Mesothelial cell of epicardium (in vitro differentiated cells): ENCODE results near the gene SLC39A1. TPM values are rescaled to one million over a fixed set of nuclear protein-coding genes. Genes with fewer than 3 reads are reported as not detected.
A peak's percentile ranks its signal among the peaks of the same experiment; 100 is the strongest.

ENCODE experiments used
- DNase-seq, 2 experiments: peaks; one replicate each; pipeline ENCODE4 v3.0.0; 2021; ENCODE audit warnings: low spot score in 2 of 2; ENCODE audit not compliant: unreplicated experiment in 2 of 2
- H3K27ac Mint-ChIP-seq: 2 replicates; pipeline ENCODE4 v1.8.0; 2021; ENCODE audit warnings: mixed read lengths
- H3K27me3 Mint-ChIP-seq: 2 replicates; pipeline ENCODE4 v1.8.0; 2021; ENCODE audit warnings: low read depth, mixed read lengths
- H3K36me3 Mint-ChIP-seq: 2 replicates; pipeline ENCODE4 v1.8.0; 2021; ENCODE audit warnings: mixed read lengths
- H3K4me1 Mint-ChIP-seq: 2 replicates; pipeline ENCODE4 v1.8.0; 2021; ENCODE audit warnings: mixed read lengths
- H3K4me3 Mint-ChIP-seq: 2 replicates; pipeline ENCODE4 v1.8.0; 2021; ENCODE audit warnings: mild to moderate bottlenecking, moderate library complexity, mixed read lengths
- H3K9me3 Mint-ChIP-seq: 2 replicates; pipeline ENCODE4 v1.8.0; 2021; ENCODE audit warnings: mixed read lengths
- total RNA-seq: library from RNA; stranded (reverse); gene quantifications from 3 replicates; pipeline ENCODE4 v1.2.1, GENCODE V29; 2021
- TF ChIP-seq, protein P1 (sequence below): fragments of 200-600 bp; sonication (generic); IDR thresholded peaks from one replicate; pipeline ENCODE4 v1.5.0; 2021; ENCODE audit warnings: antibody characterized with exemption; ENCODE audit not compliant: unreplicated experiment

The SLC39A1 gene
- total RNA-seq, 1 donor from 2014 or later, result 73.3 TPM

DNA sequence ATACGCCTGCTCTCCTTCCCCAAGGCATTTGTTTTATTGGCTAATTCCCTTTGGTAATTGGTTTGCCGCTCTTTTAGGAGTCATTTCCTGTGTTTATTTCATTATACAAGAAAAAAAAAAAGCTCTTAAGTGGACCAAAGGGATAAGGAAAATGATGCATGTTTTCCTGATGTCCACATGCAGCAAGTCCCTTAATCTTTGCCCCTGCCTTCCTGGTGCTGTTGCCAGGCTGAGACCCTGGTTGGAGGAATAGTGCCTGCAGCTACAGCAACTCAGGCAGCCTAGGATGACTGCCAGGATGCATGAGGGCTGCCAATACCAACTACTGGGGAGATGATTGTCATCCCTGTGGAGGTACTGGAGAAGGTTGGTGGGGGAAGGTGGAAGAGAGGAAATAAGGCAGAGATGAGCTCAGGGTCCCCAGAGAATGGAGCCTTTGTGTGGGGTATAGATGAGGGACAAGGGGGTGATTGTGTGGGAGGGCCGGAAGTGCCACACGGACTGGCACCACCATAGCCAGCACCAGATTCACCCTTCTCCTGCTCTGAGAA is 34.5 kb downstream of the SLC39A1 start:
- DNase-seq, result no peak
- Mint-ChIP-seq H3K4me1 (peaks cover under 1% of the 10 kb centered on the region), H3K27ac (no peak overlapping the region), H3K36me3 (peaks cover 6% of the 10 kb centered on the region), H3K9me3 (no peaks in the 10 kb centered on the region), H3K4me3 (no peak overlapping the region), H3K27me3 (no peaks in the 10 kb centered on the region)
- TF ChIP-seq, protein P1, sequence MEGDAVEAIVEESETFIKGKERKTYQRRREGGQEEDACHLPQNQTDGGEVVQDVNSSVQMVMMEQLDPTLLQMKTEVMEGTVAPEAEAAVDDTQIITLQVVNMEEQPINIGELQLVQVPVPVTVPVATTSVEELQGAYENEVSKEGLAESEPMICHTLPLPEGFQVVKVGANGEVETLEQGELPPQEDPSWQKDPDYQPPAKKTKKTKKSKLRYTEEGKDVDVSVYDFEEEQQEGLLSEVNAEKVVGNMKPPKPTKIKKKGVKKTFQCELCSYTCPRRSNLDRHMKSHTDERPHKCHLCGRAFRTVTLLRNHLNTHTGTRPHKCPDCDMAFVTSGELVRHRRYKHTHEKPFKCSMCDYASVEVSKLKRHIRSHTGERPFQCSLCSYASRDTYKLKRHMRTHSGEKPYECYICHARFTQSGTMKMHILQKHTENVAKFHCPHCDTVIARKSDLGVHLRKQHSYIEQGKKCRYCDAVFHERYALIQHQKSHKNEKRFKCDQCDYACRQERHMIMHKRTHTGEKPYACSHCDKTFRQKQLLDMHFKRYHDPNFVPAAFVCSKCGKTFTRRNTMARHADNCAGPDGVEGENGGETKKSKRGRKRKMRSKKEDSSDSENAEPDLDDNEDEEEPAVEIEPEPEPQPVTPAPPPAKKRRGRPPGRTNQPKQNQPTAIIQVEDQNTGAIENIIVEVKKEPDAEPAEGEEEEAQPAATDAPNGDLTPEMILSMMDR, result no peak

DNA sequence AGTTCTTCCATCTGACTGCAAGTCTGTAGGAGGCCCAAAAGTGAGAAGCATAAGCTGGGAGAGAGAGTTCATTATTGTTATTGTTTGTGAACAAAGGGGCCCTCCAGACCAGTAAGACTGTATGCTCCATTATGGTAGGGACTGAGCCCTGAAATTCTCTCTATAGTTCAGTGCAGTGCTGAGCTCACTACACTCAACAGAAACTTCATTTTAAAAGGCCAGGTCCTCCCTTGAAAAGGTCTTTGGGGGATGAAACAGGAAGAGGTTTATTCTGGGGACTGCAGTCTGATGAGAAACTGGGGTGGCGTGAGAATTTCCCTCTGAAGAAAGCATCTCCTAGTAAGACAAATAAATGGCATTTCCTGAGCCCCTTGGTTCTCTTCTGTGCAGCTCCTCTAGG is 35.1 kb downstream of the SLC39A1 start:
- DNase-seq, result no peak
- no peaks in the 10 kb centered on the region for H3K27me3 Mint-ChIP-seq
- TF ChIP-seq, protein P1, result no peak
- peaks cover 5% of the 10 kb centered on the region for H3K4me1 Mint-ChIP-seq
- H3K36me3 Mint-ChIP-seq, result peaks cover 4% of the 10 kb centered on the region
- H3K4me3 Mint-ChIP-seq, result no peak overlapping the region
- no peaks in the 10 kb centered on the region for H3K9me3 Mint-ChIP-seq
- H3K27ac Mint-ChIP-seq, result no peak overlapping the region

DNA sequence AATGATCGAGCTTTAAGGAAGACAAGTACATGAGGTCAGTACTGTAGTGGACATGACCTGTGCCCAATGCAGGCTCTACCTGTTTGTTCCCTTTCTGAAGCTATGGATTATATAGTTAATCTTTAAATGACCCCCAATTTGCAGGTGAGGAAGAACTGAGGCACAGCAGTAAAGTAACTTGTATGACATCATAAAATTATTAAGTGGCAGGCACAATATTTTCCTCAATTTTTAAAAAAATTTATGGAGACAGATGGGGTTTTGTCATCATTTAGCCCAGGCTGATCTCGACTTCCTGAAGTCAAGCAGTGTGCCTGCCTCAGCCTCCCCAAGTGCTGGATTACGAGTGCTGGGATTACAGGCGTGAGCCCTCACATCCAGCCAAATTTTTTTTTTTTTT is 36.9 kb downstream of the SLC39A1 start:
- no peaks in the 10 kb centered on the region for H3K27me3 Mint-ChIP-seq
- H3K36me3 Mint-ChIP-seq, result no peaks in the 10 kb centered on the region
- DNase-seq, result no peak
- no peaks in the 10 kb centered on the region for H3K9me3 Mint-ChIP-seq
- H3K4me3 Mint-ChIP-seq, result no peak overlapping the region
- TF ChIP-seq, protein P1, result no peak
- H3K27ac Mint-ChIP-seq, result no peak overlapping the region
- H3K4me1 Mint-ChIP-seq, result peaks cover 8% of the 10 kb centered on the region

DNA sequence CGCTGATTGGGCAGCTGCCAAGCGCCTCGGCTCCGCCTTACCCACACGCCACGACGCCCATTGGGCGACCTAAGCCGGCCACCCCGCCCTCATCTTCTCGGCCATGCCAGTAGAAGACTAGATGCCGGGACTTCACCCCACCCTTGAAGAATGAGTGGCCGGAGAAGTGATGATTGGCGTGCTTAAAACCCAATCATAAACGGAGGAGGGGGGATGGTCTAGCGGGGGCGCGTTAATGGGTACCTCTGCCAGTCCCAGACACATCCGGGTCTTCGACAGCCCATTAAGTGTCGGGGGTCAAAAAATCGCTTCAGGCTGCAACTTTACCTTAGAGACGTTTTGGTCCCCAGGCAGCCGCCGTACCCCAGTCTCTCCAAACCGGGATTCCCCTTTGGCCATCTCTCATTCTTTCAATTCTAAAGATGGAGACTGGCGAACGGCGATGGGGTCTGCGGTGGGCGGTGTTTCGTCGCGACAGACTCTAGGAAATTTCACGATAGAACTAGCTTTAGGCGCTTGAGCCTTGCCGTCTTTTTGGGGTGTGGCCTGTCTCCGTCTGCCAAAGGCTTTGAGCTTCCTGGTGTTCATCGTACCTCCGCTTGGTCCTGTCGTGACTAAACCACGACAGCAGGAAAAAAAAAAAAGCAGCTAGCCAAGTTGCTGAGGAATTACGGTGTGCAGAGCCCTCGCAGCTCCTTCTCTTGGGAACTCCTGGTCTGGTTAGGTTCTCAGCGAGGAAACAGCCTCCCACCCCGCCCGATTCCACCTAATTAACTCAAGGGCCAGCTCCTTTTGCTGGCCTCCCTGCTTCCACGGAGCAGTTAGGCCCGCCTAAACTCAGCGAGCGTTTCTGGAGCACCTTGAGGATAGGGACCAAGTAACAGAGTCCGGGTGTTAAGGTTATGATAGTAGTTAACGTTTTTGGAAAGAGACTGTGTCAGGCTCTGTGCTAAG is 40.1 kb downstream of the SLC39A1 start, which contains the start of gene GATAD2B:
Gene GATAD2B (minus strand): TSS at position 1 of the 954 bp plus-strand sequence. CDS start 94,625 bp downstream, outside the sequence.
- peak; percentile 97 for DNase-seq
- H3K27ac Mint-ChIP-seq, result peak within 1 kb of the TSS; percentile 98
- H3K4me3 Mint-ChIP-seq, result peak within 1 kb of the TSS; percentile 94
- TF ChIP-seq, protein P1, result no peak
- H3K4me1 Mint-ChIP-seq, result peaks cover 38% of the 10 kb centered on the region
- no peaks in the 10 kb centered on the region for H3K36me3 Mint-ChIP-seq
- H3K27me3 Mint-ChIP-seq, result no peaks in the 10 kb centered on the region
- H3K9me3 Mint-ChIP-seq, result no peaks in the 10 kb centered on the region

DNA sequence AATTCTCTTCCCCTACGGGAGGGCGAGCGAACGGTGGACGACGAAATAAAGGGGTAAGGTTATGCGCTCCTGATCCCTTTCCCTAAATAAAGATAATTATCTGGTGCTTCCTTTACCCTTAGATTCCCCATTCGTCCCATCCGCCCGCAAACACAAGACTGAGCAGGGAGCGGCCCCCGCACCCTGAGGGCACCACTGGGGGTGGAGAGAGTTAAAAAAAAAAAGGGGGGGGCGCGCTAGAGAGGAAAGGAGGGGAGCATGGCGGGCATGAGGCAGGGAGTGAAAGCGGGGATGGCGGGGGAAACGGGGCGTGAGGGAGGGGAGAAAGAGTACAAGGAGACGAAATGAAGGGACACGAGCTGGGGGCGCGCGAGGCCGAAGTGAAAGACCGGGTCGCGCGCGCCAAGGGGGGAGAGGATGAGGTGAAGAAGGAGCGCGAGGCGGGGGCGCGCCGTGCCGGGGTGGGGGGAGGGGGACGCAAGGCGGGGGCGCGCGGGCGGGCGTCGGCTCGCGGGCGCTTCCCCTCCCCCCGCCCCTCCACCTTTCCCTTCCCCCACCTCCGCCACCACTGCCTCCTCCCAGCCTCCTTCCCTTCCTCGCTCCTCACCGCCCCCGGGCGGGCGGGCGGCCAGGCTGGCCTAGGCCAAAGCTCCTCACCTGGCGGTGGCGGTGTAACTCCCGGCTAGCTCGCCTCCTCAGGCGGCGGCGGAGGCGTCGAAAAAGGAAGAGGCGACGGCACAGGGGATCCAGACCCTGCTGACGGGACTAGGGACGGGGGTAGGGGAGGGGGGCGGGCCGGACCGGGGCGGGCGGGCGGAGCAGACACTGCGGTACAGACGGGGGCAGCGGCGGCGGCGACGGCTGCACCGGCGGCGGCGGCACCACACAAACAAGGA is 41.0 kb downstream of the SLC39A1 start:
- no peaks in the 10 kb centered on the region for H3K9me3 Mint-ChIP-seq
- H3K36me3 Mint-ChIP-seq, result no peaks in the 10 kb centered on the region
- peaks cover 44% of the 10 kb centered on the region for H3K4me1 Mint-ChIP-seq
- TF ChIP-seq, protein P1, result no peak
- DNase-seq, result peak in 1 of 2 experiments; percentile 44
- H3K27me3 Mint-ChIP-seq, result no peaks in the 10 kb centered on the region
- H3K27ac Mint-ChIP-seq, result peak overlapping the region; percentile 98
- H3K4me3 Mint-ChIP-seq, result peak overlapping the region; percentile 94
